IMR-90 (cell line): Measurements from ENCODE around the gene NOL4L. TPM values are rescaled to one million over a fixed set of nuclear protein-coding genes. Genes with fewer than 3 reads are reported as not detected.

Experiments
- ATAC-seq: fragments of 200-7000 bp; cut with Tn5 transposase; 2 replicates; pipeline ENCODE4 v1.9.1; 2020; ENCODE audit warnings: low read depth, mild to moderate bottlenecking, moderate library complexity
- BruUV-seq: library from RNA; stranded (reverse); fragments of 400-500 nt; replicated peaks from 2 replicates; lab custom pipeline; 2021; lab: Mats Ljungman, UMichigan
- CTCF ChIA-PET: fragments of 300-600 bp; formaldehyde crosslinking; extraction: SDS; loops from one replicate; lab custom pipeline; 2021; ENCODE audit warnings: antibody characterized with exemption; lab: Yijun Ruan, JAX
- POLR2A ChIA-PET: fragments of 300-600 bp; sonication (Branson Sonifier 250); formaldehyde crosslinking; loops from one replicate; lab custom pipeline; 2022; ENCODE audit warnings: antibody characterized with exemption; ENCODE audit not compliant: unreplicated experiment; lab: Charles Lee
- DNase-seq: peaks from one replicate; pipeline ENCODE4 v3.0.0; 2013
- H2AFZ ChIP-seq: replicated peaks from 2 replicates; pipeline ENCODE3; 2013; ENCODE audit warnings: low read length, mild to moderate bottlenecking; ENCODE audit not compliant: poor library complexity
- H2AK5ac ChIP-seq: 2 replicates; pipeline ENCODE4 v1.6.1; 2013; ENCODE audit warnings: low read depth, low read length, inconsistent platforms
- H2AK9ac ChIP-seq: replicated peaks from 2 replicates; pipeline ENCODE3; 2013; ENCODE audit warnings: mild to moderate bottlenecking, low read depth, low read length, moderate library complexity; ENCODE audit not compliant: poor library complexity
- H2BK120ac ChIP-seq: 2 replicates; pipeline ENCODE4 v1.6.1; 2013; ENCODE audit warnings: low read depth, low read length, inconsistent platforms
- H2BK15ac ChIP-seq: 3 replicates; pipeline ENCODE4 v1.6.1; 2013; ENCODE audit warnings: low read depth, low read length, inconsistent platforms
- H2BK20ac ChIP-seq: 2 replicates; pipeline ENCODE4 v1.6.1; 2013; ENCODE audit warnings: low read depth, mild to moderate bottlenecking, inconsistent platforms, low read length, moderate library complexity
- H2BK5ac ChIP-seq: 2 replicates; pipeline ENCODE4 v1.6.1; 2013; ENCODE audit warnings: mild to moderate bottlenecking, low read depth, low read length, inconsistent platforms; ENCODE audit not compliant: poor library complexity, severe bottlenecking
- H3K14ac ChIP-seq: replicated peaks from 2 replicates; pipeline ENCODE4 v1.6.1; 2013; ENCODE audit warnings: low read depth, low read length, inconsistent platforms
- H3K18ac ChIP-seq: 2 replicates; pipeline ENCODE4 v1.6.1; 2013; ENCODE audit warnings: low read depth, low read length, control low read depth
- H3K23ac ChIP-seq: 2 replicates; pipeline ENCODE4 v1.6.1; 2013; ENCODE audit warnings: low read depth, low read length, inconsistent platforms
- H3K27ac ChIP-seq: 2 replicates; pipeline ENCODE4 v1.5.1; 2013; ENCODE audit warnings: mild to moderate bottlenecking, control low read depth, low read length; ENCODE audit not compliant: insufficient read depth
- H3K27me3 ChIP-seq: 2 replicates; pipeline ENCODE4 v1.6.1; 2013; ENCODE audit warnings: low read length; ENCODE audit not compliant: control insufficient read depth, insufficient read depth
- H3K36me3 ChIP-seq: 2 replicates; pipeline ENCODE4 v1.6.1; 2013; ENCODE audit warnings: low read length, mixed read lengths; ENCODE audit not compliant: control insufficient read depth, insufficient read depth
- H3K4ac ChIP-seq: 2 replicates; pipeline ENCODE4 v1.6.1; 2013; ENCODE audit warnings: low read depth, low read length, inconsistent platforms
- H3K4me1 ChIP-seq: 2 replicates; pipeline ENCODE4 v1.6.1; 2013; ENCODE audit warnings: low read length, mixed read lengths; ENCODE audit not compliant: control insufficient read depth, insufficient read depth
- H3K4me2 ChIP-seq: 2 replicates; pipeline ENCODE4 v1.6.1; 2013; ENCODE audit warnings: low read depth, mild to moderate bottlenecking, control low read depth, low read length, moderate library complexity
- H3K4me3 ChIP-seq: 2 replicates; pipeline ENCODE4 v1.5.1; 2013; ENCODE audit warnings: low read depth, mild to moderate bottlenecking, control low read depth, low read length, moderate library complexity; ENCODE audit not compliant: insufficient read depth
- H3K56ac ChIP-seq: 2 replicates; pipeline ENCODE4 v1.6.1; 2013; ENCODE audit warnings: low read length, inconsistent platforms; ENCODE audit not compliant: insufficient read depth; ENCODE audit errors: extremely low read depth
- H3K79me1 ChIP-seq, 2 experiments: 2 replicates each; pipeline ENCODE4 v1.6.1; 2013; ENCODE audit warnings: low read length in 2 of 2, inconsistent platforms in 1 of 2, low read depth in 1 of 2
- H3K9ac ChIP-seq: 2 replicates; pipeline ENCODE4 v1.6.1; 2013; ENCODE audit warnings: low read depth, low read length, control low read depth
- H3K9me1 ChIP-seq: 2 replicates; pipeline ENCODE4 v1.6.1; 2013; ENCODE audit warnings: low read length, inconsistent platforms; ENCODE audit not compliant: insufficient read depth
- H3K9me3 ChIP-seq: 2 replicates; pipeline ENCODE4 v1.6.1; 2013; ENCODE audit warnings: low read length; ENCODE audit not compliant: control insufficient read depth, insufficient read depth
- H4K20me1 ChIP-seq: 2 replicates; pipeline ENCODE4 v1.6.1; 2013; ENCODE audit warnings: low read length, inconsistent platforms; ENCODE audit not compliant: insufficient read depth
- H4K5ac ChIP-seq: 2 replicates; pipeline ENCODE4 v1.6.1; 2013; ENCODE audit warnings: mild to moderate bottlenecking, low read depth, low read length, control low read depth
- H4K8ac ChIP-seq, 2 experiments: 2 replicates each; pipeline ENCODE4 v1.6.1; 2013; ENCODE audit warnings: low read depth in 2 of 2, low read length in 2 of 2, control low read depth in 1 of 2, inconsistent platforms in 1 of 2
- H4K91ac ChIP-seq: 2 replicates; pipeline ENCODE4 v1.6.1; 2013; ENCODE audit warnings: low read depth, low read length, inconsistent platforms; ENCODE audit not compliant: insufficient read depth
- FOS ChIP-seq: fragments of 150-350 bp; IDR thresholded peaks from 2 replicates; pipeline ENCODE4 v1.6.1; 2016; ENCODE audit warnings: low read depth, low read length
- MAFK ChIP-seq: IDR thresholded peaks from 2 replicates; pipeline ENCODE4 v1.6.1; 2012; ENCODE audit warnings: low read depth, low read length, improper control_type of control experiment
- MAZ ChIP-seq: IDR thresholded peaks from 2 replicates; pipeline ENCODE4 v1.6.1; 2012; ENCODE audit warnings: low read depth, mild to moderate bottlenecking, low read length, improper control_type of control experiment, moderate library complexity, borderline replicate concordance
- NFE2L2 ChIP-seq: fragments of 150-350 bp; IDR thresholded peaks from 2 replicates; pipeline ENCODE4 v1.6.1; 2016; ENCODE audit warnings: low read depth, mild to moderate bottlenecking, low read length
- POLR2A ChIP-seq: IDR thresholded peaks from 2 replicates; pipeline ENCODE4 v1.6.1; 2012; ENCODE audit warnings: mild to moderate bottlenecking, low read depth, low read length
- RCOR1 ChIP-seq: IDR thresholded peaks from 2 replicates; pipeline ENCODE4 v1.6.1; 2012; ENCODE audit warnings: mild to moderate bottlenecking, low read length, improper control_type of control experiment; ENCODE audit not compliant: insufficient replicate concordance
- WGBS, 2 experiments: methylation state at CpG; one replicate each; pipeline versions ENCODE4 v1.1.5 to v1.1.7; 2013; ENCODE audit warnings: missing lambda C conversion rate in 2 of 2; ENCODE audit not compliant: insufficient read length in 1 of 2; ENCODE audit errors: extremely low coverage in 2 of 2; 5-methylcytosine and 5-hydroxymethylcytosine counted together
- dilution Hi-C: fragments of 300-500 bp; cut with HindIII; formaldehyde crosslinking; loops from one replicate; pipeline ENCODE4 v1.14.3; 2018; ENCODE audit warnings: low sequenced_read_pairs; ENCODE audit not compliant: unreplicated experiment
- in situ Hi-C: fragments of 300-500 bp; cut with MboI; formaldehyde crosslinking; loops from 3 replicates; pipeline ENCODE4 v1.14.3; 2019; ENCODE audit warnings: low sequenced_read_pairs, inconsistent platforms, mixed read lengths
- intact Hi-C: fragments of 100-400 bp; cut with micrococcal nuclease; formaldehyde crosslinking; loops from 2 replicates; pipeline ENCODE4 v1.10.0; 2022
- polyA plus RNA-seq, 3 experiments: library from polyadenylated mRNA; depleted of rRNA; stranded (reverse); fragments of >200 nt; gene quantifications; 2 replicates each; pipeline ENCODE4 v1.2.3, GENCODE V29; 2012; ENCODE audit warnings: low replicate concordance in 1 of 3
- total RNA-seq: library from RNA; depleted of rRNA; stranded (reverse); fragments of >200 nt; gene quantifications from 2 replicates; pipeline ENCODE4 v1.2.3, GENCODE V29; 2012
- TF ChIP-seq, protein P1 (sequence below): fragments of 150-350 bp; IDR thresholded peaks from 2 replicates; pipeline ENCODE4 v1.6.1; 2016; ENCODE audit warnings: low read depth, mild to moderate bottlenecking, low read length, moderate library complexity, borderline replicate concordance
- TF ChIP-seq, protein P2 (sequence below): conservative IDR thresholded peaks from 2 replicates; pipeline ENCODE4 v1.5.1; 2012; ENCODE audit warnings: mild to moderate bottlenecking, low read depth, low read length, improper control_type of control experiment

The NOL4L gene
- total and polyA plus RNA-seq, 2 of the 4 experiments (the other 2 are of a cell fraction), result 4.7 to 13.3 TPM

DNA sequence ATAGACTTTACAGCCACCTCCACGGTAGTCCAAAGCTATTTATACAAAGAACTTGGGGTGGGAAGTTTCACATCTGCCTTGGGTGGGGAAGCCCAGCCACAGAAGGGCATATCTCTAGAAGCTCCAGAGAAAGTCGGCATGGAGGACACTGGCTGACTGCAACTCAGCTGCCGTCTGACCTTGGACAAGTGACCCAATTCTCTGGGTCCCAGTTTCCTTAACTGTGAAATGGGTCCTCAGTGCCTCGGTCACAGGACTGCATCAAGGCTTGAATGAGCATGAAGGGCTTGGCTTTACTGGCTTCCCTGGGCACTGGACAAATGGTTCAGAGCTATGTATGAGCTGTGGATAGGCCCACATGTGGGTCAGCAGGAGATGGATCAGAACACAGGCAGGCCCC lies 58.6 kb downstream of the NOL4L start:
- Histone ChIP-seq H2AFZ (no peak overlapping the region), H3K14ac (no peak overlapping the region), H4K20me1 (no peaks in the 10 kb centered on the region; the same call in 1 of the 2 replicates), H3K4me3 (no peak overlapping the region), H4K91ac (no peak overlapping the region), H2BK120ac (no peak overlapping the region), H2BK5ac (no peak overlapping the region), H4K8ac (no peak overlapping the region), H2AK5ac (no peak overlapping the region), H3K18ac (no peak overlapping the region), H3K9ac (no peak overlapping the region), H3K9me1 (no peaks in the 10 kb centered on the region), H2BK20ac (no peak overlapping the region), H3K4me1 (no peaks in the 10 kb centered on the region), H3K27me3 (peaks cover 22% of the 10 kb centered on the region; the same call in 1 of the 2 replicates), H3K23ac (no peak overlapping the region), H3K36me3 (no peaks in the 10 kb centered on the region), H4K5ac (no peak overlapping the region), H3K4me2 (no peak overlapping the region), H2AK9ac (no peak overlapping the region), H3K79me1 (no peaks in the 10 kb centered on the region), H2BK15ac (no peak overlapping the region), H3K56ac (no peak overlapping the region), H3K27ac (no peak overlapping the region), H3K9me3 (no peaks in the 10 kb centered on the region), H3K4ac (no peak overlapping the region)
- ATAC-seq (no peak), DNase-seq (no peak)
- no TSS peak for BruUV-seq
- TF ChIP-seq POLR2A (no peak), MAFK (no peak), MAZ (no peak), NFE2L2 (no peak), RCOR1 (no peak), FOS (no peak)
- TF ChIP-seq, protein P1, sequence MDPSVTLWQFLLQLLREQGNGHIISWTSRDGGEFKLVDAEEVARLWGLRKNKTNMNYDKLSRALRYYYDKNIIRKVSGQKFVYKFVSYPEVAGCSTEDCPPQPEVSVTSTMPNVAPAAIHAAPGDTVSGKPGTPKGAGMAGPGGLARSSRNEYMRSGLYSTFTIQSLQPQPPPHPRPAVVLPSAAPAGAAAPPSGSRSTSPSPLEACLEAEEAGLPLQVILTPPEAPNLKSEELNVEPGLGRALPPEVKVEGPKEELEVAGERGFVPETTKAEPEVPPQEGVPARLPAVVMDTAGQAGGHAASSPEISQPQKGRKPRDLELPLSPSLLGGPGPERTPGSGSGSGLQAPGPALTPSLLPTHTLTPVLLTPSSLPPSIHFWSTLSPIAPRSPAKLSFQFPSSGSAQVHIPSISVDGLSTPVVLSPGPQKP, result no peak
- TF ChIP-seq, protein P2, sequence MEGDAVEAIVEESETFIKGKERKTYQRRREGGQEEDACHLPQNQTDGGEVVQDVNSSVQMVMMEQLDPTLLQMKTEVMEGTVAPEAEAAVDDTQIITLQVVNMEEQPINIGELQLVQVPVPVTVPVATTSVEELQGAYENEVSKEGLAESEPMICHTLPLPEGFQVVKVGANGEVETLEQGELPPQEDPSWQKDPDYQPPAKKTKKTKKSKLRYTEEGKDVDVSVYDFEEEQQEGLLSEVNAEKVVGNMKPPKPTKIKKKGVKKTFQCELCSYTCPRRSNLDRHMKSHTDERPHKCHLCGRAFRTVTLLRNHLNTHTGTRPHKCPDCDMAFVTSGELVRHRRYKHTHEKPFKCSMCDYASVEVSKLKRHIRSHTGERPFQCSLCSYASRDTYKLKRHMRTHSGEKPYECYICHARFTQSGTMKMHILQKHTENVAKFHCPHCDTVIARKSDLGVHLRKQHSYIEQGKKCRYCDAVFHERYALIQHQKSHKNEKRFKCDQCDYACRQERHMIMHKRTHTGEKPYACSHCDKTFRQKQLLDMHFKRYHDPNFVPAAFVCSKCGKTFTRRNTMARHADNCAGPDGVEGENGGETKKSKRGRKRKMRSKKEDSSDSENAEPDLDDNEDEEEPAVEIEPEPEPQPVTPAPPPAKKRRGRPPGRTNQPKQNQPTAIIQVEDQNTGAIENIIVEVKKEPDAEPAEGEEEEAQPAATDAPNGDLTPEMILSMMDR, result no peak
- in situ Hi-C loops (no loop called here), intact Hi-C loops (no loop called here), dilution Hi-C loops (no loop called here)
- POLR2A ChIA-PET, result no interaction called here
- WGBS, 2 experiments, result 80% methylated on average over 3 of the region's 4 CpGs; no CpG with 5 or more reads in 1 of the 2 experiments
- CTCF ChIA-PET, result no interaction called here
